Epidermal melanocyte (primary cell): ENCODE measurements around the gene XPNPEP2.

Experiments
- DNase-seq: peaks from one replicate; pipeline ENCODE4 v3.0.0; 2011; ENCODE audit warnings: low spot score; ENCODE audit not compliant: insufficient read length

XPNPEP2 gene

DNA sequence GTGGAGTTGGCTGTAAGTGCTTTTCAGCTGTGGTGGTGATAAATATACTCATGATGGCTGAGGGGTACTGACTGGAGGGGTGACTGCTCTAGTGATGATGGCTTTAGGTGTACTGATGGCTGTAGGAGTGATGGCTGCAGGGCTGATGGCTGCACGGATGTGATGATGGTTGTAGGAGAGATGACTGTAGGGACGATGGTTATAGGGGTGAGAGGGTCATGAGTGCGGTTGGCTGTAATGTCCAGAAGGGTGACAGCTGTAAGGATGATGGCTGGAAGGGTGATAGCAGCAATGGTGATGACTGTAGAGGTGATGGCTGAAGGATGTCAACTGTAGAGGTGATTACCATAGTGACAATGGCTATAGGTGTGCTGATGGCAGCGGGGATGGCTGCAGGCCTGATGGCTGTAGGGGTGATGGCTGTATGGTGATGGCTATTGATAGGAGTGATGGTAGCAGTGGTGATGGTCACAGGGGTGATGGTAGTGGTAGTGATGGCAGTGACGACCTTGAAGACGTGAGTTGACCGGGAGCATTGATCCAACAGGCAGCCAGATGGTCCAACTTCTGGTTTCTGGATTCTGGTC, 40.4 kb downstream of the XPNPEP2 start:
- DNase-seq = no peak

DNA sequence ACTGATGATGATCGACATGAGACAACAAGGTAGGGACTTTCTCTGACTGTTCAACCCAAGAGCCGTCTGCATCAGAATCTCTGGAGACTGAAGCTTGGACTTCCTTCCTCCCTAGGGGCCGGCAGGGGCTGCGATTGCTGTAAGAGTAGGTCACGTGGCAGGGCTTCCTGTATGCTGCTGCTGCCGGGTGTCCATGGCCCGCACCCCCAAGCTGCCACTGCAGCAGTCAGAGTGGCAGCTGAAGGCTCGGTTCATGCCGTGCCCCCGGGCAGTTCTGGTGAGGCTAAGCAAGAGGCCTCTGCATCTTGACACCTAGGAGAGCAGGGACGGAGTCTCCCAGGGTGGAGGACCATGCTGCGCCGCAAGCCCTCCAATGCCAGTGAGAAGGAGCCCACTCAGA, 41.0 kb downstream of the XPNPEP2 start, which contains the start of gene SASH3:
Gene SASH3, plus strand, starts transcription at position 203 of the 400 bp plus-strand sequence. Its CDS starts 149 bp downstream, at position 352.
- DNase-seq = no peak

DNA sequence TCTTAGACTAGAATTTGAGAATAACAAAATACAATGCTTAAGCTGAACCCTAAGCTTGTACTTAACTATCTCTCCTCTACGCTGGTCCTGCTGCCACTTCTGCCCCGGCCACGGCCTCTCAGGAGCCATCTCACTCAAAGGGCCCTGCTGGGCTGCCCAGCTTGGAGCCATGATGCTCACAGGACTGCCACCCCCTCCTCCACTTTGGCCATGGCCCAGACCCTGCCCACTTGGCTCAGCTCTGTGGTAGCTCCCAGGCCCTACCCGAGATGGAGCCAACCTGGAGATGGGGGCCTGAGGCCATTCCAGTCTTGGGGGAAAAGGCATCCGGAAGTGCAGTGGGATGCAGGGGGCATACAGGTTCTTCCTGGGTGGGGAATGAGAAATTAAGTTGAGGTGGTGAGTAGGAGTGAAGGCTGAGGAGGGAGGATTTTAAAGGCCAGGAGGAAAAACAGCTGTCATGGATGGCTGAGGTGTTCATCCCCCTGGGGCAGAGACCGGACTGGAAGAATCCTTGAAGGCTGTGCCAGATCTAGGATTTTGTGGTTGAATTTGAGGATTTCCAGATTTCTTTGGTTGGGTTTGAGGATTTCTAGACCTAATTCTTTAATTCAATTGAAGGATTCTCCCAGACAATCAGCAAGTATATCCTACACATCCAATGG, 41.8 kb downstream of the XPNPEP2 start:
- DNase-seq = no peak

DNA sequence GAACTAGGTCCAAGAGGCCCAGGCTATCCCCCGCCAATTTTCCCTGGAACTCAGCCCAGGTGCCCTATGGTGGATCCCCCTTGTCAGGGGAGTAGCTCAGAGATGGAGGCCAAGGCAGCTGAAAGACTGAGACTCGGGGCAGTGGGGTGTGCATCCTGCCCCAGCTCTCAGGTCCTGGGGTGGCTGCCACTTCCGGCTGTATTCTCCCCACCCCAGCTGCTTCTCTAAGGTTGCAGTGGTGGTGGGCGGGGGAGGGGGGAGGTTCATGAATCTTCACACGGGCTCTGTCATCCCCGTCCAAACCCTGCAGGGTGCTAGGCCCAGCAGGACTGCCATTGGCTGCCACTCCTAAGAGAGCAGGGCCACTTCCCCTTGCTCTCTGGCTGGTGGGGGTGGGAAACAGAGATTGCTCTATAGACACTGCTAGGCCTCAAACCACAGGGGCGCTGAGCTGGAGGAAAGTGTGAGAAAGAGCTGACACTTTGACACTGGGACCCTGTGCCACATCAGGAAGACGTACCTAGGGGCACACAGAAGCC, 42.4 kb downstream of the XPNPEP2 start:
- no peak for DNase-seq

DNA sequence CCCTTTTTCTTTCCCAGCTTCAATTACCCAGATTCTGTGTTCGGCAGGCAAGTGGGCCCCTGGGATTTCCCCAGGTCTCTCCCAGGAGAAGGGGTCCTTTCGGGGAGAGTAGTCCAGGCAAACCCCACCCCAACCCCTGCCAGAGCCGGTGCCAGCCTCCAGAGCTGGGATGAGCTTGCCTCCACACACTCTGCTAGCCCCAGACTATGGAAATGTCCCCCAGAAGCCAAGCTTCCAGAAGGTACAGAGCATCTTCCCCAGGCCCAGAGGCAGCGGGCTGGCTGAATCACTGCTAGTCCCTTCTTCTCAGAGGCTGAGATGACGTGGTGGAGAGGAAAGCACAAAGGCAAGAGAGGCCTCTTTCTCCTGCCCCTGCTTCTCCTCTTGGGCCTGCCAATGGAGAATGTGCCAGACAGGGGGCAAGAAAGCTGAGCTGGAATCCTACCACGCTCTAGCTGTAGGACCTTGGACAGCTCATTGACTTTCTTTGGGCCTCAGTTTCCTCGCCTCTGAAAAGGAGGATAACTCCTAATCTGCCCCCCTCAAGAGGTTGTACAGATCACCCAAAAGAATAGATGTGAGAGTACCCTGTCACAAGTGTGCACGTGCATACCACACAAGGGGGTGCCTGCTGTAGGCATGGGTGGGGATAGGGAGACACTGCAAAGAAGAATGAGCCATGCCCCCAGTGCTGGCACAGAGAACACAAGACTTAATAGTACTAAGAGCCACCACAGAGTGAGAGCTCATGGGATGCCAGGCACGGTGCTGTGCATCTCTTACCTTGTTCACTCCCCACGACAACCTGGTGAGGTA, 43.1 kb downstream of the XPNPEP2 start:
- DNase-seq = no peak

DNA sequence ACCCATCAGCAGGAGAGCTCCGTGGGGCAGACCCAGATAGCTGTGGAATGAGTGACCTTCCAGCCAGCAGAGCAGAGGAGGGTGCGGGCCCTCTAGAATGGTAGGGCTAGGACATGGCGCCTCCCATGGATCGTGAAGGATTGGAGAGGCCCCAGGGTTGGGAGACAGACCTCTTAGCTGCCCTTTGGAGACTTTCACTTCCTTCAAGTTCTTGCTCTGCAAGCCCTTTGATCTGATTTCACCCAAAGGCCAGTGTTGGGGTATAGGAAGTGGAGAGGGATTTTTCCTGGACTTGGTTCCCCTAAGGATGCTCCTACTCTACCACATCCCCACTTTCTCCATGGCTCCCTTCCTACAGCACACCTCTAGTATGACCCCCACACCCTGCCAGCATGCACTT, 43.9 kb downstream of the XPNPEP2 start:
- DNase-seq = no peak

DNA sequence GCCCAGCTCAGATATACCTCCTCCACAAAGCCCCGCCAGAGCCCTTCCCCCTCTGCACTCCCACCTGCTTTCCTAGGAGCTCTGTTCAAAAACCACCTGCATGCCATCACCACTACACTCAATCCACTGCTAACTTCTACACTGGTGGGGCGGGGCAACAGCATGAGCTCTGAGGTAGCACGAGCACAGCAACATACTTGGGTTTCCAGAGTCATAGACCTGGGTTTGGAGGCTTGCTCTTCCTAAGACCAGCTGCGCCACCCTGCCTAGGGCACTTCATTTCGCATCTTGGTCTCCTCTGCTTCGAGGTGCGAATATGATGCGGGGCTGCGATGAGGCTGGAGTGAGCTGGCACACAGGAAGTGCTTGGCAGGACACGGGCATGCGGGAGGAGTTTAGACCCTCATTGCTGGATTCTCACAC, 44.5 kb downstream of the XPNPEP2 start:
- no peak for DNase-seq

DNA sequence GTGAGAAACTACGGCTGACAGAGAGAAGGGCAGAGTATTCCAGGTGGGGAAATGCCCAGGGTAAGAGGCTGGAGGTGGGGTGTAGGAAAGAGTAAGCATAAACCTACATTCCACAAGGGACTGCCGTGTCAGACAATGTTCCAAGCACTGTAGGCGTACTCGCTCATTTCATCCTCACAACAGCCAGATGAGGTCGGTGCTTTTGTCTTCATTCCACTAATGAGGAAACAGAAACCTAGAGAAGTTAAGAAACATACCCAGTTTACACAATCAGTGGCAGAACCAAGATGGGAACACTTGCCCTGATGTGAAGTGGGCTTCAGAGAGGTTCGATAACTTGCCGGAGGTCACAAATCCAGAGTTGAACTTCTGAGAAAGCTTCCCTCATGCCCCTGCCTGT, 45.6 kb downstream of the XPNPEP2 start:
- no peak for DNase-seq

DNA sequence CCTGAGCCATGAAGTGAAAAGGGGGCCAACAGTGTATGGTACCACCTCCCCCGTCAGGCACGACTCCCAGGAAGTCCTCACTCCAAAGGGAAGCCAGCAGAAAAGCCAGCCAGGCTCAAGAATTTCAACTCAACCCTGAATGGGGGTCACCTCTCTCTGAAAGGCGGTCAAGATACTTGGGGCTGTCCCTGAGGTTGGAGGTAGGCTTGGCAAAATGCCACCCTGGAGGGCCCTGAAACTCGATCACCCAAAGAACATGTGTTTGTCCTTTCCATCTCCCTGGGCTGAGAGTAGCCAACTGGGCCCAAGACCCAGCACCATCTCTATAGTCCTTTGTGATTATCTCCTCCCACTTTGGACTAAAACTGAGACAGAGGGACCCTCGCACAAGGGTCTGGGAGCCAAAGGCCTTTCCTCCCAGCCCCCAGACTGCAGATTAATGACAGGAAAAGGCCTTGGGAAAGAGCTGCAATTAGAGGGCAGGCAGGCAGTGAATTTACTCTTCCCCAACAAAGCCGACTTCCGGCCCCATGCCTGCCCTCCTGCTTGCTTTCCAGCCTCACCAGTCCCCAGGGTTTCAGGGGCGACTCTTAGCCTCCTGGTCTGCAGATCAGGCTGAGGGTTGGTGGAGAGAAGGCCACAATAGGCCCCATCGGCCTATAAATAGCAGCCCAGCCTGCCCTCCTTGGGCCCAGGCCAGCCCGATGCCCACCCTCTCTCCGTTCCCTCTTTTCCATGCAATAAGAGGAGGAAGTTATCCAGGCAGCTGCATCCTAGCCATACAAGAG, 46.6 kb downstream of the XPNPEP2 start:
- DNase-seq = no peak

DNA sequence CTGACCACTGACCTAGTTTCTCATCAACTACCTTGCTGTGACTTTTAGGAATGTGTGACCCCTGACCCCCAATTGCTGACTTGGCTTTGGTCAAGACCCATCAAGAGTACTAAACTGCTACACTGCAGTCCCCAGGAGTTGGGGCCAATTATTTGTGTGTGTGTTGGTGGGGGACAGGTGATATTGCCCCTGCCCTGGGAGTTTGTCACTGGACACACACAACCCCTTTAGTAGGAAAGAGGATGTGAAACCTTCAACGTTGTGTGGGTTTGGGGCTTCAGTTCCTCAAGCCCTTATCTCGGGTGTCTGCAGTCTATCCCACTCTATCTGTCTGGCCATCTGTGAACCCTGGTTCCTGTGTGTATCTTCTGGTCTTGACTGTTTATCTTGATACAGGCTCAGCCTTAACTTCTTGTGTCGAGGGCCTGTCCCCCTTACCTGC, 47.5 kb downstream of the XPNPEP2 start:
- no peak for DNase-seq

DNA sequence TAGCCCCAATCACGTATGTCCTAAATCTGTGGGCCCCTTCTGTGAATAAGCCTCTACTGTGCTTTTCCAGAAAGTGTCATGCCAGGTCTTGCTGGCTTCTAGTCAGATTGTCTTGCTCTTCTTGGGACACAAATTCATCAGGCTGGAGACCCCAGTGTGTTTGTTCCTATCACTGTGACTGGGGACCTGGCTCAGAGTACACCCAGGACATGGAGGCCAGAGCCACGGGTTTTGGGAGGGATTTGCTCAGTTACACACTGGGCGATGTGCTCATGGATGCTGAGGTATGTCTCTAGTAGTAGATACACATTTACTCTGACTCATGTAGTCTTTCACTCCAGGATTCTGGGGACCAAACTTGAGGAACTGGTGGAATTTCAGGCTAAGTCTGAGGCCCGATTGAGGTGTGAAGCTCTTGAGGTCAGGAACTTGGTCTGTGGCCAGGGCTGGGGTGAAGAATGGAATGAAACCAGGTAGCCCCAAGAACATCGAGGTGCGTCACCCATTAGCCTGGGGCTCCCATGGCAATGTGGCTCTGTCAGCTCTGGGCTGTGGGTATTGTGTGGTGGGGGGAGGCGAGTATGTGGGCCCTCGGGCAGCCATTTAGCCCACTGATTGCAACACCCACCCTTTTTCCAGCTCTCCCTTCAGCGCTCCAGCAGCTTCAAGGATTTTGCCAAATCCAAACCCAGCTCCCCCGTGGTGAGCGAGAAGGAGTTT, 48.7 kb downstream of the XPNPEP2 start:
- DNase-seq = no peak

DNA sequence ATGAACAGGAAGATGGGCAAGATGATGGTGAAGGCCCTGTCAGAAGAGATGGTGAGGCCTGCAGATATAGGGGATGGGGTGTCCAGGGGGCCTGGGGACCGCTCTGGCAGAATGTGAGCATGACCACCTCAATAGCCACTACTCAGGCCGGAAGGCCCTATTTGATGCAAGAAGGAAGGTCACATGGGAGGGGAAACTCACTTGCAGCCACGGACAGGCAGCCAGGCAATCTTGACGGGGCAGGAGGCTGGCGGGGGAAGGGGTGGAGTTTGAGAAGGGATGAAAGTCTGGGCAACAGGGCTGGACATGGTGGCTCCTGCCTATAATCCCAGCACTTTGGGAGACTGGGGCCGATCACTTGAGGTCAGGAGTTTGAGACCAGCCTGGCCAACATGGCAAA, 49.7 kb downstream of the XPNPEP2 start:
- DNase-seq = no peak

DNA sequence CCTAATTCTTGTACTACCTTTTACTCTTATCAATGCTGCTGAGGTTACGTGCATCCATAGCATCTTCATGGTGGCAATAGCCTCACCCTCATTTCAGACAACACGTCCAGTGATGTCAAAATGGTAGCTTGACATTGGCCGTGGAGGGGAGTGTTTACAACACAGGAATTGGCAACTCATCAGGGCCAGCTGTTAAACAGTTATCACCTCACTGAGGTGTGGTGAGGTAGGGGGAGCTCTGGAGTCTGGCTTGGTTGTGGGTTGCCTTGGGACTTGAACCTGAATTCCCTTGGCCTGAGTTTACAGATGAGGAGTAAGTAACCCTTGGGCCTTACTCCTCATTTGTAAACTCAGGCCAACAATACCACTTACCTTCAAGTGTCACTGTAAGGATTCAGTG, 51.4 kb downstream of the XPNPEP2 start:
- DNase-seq = no peak

DNA sequence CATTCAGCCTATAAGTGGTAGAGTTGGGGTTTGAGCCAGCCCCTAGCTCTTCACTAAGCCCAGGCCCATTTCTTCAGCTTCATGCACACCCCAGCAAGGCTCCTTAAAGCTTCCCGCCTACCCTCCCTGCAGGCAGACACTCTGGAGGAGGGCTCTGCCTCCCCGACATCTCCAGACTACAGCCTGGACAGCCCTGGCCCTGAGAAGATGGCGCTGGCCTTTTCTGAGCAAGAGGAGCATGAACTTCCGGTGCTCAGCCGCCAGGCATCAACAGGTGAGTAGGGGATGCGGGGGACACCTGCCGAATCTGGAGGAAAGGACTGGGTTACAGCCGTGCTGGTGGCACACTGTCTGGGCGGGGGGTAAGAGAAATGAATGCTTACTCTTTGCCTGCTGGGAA, 52.0 kb downstream of the XPNPEP2 start:
- DNase-seq = no peak

DNA sequence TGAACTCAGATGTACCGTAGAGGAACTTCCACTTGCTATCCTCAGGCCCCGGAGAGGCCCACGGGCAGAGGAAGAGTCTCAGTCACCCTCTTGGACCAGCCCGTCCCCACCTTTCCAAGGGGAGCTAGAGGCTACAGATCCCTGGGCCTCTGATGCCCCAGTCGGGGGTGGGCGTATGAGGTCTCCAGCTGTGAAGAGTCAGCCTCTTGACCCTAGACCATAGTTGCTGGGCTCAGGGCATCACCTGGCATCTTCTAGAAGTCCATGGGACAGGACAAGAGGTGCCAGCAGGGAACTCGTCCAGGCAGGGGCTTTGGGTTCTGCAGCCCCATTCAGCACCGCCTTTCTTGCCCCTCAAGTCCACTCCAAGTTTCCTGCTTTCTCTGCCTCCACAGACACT, 52.6 kb downstream of the XPNPEP2 start:
- DNase-seq = no peak

DNA sequence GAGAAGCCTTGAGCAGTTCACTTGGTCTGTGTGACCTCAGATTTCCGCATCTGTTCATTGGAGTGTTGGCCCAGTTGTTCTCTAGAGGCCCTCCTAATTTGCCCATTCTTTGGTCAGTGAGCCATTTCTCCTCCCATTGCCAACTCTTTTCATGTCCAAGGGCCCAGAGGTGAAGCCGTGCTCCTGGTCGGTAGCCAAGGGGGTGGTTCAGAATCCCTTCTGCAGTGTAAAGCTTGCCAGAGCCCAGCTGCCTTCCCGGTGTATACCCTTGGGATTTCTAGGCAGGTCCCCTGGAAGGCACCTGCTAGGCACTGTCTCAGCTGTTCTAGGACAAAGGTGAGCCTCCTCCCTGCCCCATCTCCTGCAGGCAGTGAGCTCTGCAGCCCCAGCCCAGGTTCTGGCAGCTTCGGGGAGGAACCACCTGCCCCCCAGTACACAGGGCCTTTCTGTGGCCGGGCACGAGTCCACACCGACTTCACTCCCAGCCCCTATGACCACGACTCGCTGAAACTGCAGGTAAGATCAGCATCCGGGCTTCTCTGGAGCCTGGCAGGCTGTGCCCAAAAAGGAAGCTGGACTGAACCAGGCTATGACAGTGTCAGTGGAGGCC, 53.3 kb downstream of the XPNPEP2 start:
- no peak for DNase-seq

DNA sequence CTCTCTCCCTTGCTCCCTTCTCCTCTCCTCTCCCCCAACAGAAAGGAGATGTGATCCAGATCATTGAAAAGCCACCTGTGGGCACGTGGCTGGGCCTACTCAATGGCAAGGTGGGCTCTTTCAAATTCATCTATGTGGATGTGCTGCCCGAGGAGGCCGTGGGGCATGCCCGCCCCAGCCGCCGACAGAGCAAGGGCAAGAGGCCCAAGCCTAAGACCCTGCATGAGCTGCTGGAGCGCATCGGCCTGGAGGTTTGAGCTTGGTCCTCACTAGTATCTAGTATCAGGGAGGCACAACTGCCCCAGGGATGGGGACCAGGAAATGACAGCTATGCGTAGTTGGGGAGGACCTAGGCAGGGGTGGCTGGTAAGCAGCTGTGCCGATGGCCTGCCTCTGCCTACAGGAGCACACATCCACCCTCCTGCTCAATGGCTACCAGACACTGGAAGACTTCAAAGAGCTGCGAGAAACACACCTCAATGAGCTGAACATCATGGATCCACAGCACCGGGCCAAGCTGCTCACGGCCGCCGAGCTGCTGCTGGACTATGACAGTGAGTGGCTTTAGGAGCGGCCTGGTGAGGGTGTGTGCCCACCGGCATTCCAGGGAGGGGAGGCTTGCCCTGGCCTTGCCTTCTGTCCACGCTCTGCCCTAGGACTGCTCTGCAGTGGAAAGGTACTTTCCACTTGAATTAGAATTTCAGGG, 54.0 kb downstream of the XPNPEP2 start:
- DNase-seq = no peak

DNA sequence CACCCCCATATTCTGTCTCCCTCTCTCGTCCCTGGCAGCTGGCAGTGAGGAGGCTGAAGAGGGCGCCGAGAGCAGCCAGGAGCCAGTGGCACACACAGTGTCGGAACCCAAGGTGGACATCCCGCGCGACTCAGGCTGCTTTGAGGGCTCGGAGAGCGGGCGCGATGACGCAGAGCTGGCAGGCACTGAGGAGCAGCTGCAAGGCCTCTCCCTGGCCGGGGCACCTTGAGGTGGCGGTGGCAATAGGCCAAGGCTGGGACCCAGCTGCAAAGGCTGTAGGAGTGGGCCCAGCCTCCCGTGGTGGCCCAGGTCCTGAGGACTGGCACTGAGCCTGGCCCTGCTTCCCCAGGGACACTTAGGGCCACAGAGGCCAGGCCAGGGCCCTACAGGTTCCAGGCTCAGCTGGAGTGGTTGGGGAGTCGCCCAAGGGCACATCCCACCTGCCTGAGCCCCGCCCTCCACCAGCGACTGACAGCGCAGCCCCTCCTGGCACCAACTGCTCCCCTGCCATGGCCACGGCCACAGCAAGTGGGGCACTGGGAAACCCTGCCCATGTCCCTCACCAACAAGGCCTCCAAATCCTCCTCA, 54.9 kb downstream of the XPNPEP2 start:
- no peak for DNase-seq

DNA sequence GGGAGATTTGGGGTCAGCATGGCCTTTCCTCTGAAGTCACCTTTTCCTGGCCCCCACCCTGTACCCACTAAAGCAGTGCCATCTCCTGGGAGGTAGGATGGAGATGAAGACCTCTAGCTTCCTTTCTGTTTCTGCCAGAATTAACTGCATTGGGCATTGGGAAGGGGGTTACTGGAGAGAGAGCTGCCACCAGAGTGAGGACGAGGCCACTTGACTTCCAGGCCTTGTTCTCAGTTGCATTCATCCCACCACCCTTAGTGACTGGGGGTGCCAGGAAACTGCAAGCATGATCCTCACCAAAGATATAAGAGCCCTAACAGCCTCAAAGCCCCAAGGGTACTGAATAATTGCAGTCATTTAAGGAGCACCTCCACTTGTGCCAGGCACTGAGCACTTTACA, 56.8 kb downstream of the XPNPEP2 start:
- DNase-seq = no peak
